Upper lobe of right lung (tissue), 1 donor: ENCODE results near the gene HS3ST1. TPM values are rescaled to one million over a fixed set of nuclear protein-coding genes. Genes with fewer than 3 reads are reported as not detected.

ENCODE experiments used
- ATAC-seq: fragments of 200-7000 bp; cut with Tn5 transposase; one replicate; pipeline ENCODE4 v1.9.1; 2020; ENCODE audit warnings: mild to moderate bottlenecking, moderate library complexity
- DNase-seq: peaks from one replicate; pipeline ENCODE4 v3.0.0-alpha.2; 2020
- H3K27ac ChIP-seq: fragments of 200-600 bp; one replicate; pipeline ENCODE4 v1.8.0; 2022
- H3K27me3 ChIP-seq: fragments of 200-600 bp; one replicate; pipeline ENCODE4 v1.8.0; 2022; ENCODE audit warnings: mild to moderate bottlenecking
- H3K36me3 ChIP-seq: fragments of 200-600 bp; one replicate; pipeline ENCODE4 v1.8.0; 2022
- H3K4me1 ChIP-seq: fragments of 200-600 bp; one replicate; pipeline ENCODE4 v1.8.0; 2022
- H3K4me3 ChIP-seq: fragments of 200-600 bp; one replicate; pipeline ENCODE4 v1.8.0; 2022; ENCODE audit warnings: mild to moderate bottlenecking
- H3K9me3 ChIP-seq: fragments of 200-600 bp; one replicate; pipeline ENCODE4 v1.8.0; 2022
- intact Hi-C: fragments of 100-400 bp; cut with DNase I; formaldehyde crosslinking; loops from one replicate; pipeline ENCODE4 v1.11.0; 2022
- long read RNA-seq: library from polyadenylated mRNA; unstranded; transcript quantifications from one replicate; pipeline ENCODE4 v2.0.0, GENCODE V29; 2021
- total RNA-seq: library from RNA; stranded (reverse); fragmentation: NEBNext Ultra II Directional; extraction: Animal tissue kit (Norgen Biotek cat#: 25700); gene quantifications from one replicate; pipeline ENCODE4 v1.2.1, GENCODE V29; 2021
- TF ChIP-seq, protein P1 (sequence below): fragments of 200-600 bp; IDR thresholded peaks from one replicate; pipeline ENCODE4 v1.8.0; 2022; ENCODE audit warnings: antibody characterized with exemption
- donor health status: DM: no; HTN: yes; CAD: no; lungs with severe emphysema.

HS3ST1 gene
- 1.5 TPM for total RNA-seq
- long read RNA-seq, full-length matches to known transcripts: 16 of 21 reads
- long read RNA-seq, partial matches to known transcripts: 0 of 21 reads
- long read RNA-seq, other reads (novel, unspliced or antisense): 5 of 21 reads

DNA sequence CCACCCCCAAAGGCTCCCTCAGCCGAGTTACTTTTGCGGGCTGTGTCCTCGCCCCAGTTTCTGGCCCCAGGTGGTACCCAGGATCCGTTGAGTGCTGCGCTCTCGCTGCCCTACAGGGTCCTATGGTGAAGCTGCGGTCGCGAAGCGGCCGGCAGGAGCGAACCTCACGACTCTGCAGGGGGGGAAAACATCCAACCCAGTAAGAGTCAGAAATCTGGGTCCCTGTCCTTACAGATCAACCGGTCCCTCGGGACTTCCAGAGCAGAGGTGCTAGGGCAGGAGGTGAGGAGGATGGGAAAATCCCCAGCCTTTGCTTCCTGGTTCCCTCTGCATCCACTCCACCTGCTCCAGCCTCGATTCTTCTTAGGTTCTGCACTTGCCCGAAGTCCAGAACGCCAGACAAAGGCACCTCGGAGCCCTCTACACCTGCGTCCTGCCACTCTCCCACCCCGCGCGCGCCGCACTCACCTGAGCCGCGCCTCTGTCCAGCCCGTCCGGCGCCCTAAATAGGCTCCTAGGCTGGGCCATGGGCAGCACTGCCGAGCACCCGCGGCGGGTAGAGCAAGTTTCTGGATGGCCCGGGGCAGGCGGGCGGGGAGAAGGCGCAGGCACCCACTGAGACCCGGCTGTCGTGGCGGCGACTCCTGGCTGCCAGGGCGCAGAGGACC, at the start of gene HS3ST1:
Gene HS3ST1 (minus strand): TSS at position 664 of the 668 bp plus-strand sequence. CDS start 28,889 bp downstream, outside the sequence.
- Histone ChIP-seq H3K4me3 (peak within 1 kb of the TSS; percentile 63), H3K27ac (peak within 1 kb of the TSS; percentile 58), H3K4me1 (peaks cover 9% of the 10 kb centered on the region), H3K27me3 (peaks cover 20% of the 10 kb centered on the region), H3K36me3 (no peaks in the 10 kb centered on the region), H3K9me3 (no peaks in the 10 kb centered on the region)
- intact Hi-C loops: no loop called here
- DNase-seq (no peak), ATAC-seq (peak; percentile 63)
- TF ChIP-seq, protein P1, sequence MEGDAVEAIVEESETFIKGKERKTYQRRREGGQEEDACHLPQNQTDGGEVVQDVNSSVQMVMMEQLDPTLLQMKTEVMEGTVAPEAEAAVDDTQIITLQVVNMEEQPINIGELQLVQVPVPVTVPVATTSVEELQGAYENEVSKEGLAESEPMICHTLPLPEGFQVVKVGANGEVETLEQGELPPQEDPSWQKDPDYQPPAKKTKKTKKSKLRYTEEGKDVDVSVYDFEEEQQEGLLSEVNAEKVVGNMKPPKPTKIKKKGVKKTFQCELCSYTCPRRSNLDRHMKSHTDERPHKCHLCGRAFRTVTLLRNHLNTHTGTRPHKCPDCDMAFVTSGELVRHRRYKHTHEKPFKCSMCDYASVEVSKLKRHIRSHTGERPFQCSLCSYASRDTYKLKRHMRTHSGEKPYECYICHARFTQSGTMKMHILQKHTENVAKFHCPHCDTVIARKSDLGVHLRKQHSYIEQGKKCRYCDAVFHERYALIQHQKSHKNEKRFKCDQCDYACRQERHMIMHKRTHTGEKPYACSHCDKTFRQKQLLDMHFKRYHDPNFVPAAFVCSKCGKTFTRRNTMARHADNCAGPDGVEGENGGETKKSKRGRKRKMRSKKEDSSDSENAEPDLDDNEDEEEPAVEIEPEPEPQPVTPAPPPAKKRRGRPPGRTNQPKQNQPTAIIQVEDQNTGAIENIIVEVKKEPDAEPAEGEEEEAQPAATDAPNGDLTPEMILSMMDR: no peak

DNA sequence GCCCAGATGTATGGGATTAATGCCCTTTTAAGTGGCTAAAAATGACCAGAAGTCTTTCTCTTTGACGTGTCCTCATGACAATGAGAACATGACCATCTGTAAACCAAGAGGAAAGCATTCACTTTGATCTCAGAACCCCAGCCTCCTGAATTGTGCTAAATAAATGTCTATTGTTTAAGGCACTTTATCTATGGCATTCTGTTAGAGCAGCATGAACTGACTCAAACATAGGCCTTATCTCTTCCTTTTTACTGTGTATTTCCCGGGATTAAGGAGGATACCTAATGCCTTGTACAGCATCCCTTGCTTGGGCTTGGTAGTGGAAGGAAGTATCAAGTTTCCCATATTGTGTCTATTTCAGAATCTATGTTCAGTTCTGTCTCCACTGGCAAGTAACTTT, 47.2 kb upstream of the HS3ST1 start:
- intact Hi-C loops: no loop called here
- DNase-seq (no peak), ATAC-seq (no peak)
- TF ChIP-seq, protein P1: no peak
- Histone ChIP-seq H3K9me3 (no peaks in the 10 kb centered on the region), H3K36me3 (no peaks in the 10 kb centered on the region), H3K4me1 (peaks cover 1% of the 10 kb centered on the region), H3K4me3 (no peak overlapping the region), H3K27me3 (no peaks in the 10 kb centered on the region), H3K27ac (no peak overlapping the region)

DNA sequence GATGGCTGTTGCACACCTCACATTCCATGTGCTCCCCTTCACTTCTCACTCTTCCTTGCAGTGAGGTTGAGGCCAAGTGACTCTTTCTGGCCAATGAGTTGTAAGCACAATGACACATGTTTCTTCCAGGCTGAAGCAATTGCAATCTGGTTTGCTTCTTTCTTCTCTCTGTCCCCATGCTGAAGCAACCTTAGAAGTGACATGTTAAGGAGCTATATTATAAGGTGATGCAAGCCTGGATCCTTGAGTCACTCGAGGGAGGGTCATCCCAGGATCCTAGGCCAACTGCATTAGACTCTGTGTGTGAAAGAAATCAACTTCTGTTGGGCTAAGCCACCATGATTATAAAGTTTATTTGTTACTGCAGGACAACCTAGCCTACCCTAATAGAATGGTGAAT, 45.5 kb upstream of the HS3ST1 start:
- DNase-seq (no peak), ATAC-seq (no peak)
- no peaks in the 10 kb centered on the region for H3K9me3 ChIP-seq
- intact Hi-C loops: no loop called here
- peaks cover 4% of the 10 kb centered on the region for H3K4me1 ChIP-seq
- no peak overlapping the region for H3K4me3 ChIP-seq
- no peaks in the 10 kb centered on the region for H3K36me3 ChIP-seq
- TF ChIP-seq, protein P1: no peak
- H3K27ac ChIP-seq: no peak overlapping the region
- no peaks in the 10 kb centered on the region for H3K27me3 ChIP-seq

DNA sequence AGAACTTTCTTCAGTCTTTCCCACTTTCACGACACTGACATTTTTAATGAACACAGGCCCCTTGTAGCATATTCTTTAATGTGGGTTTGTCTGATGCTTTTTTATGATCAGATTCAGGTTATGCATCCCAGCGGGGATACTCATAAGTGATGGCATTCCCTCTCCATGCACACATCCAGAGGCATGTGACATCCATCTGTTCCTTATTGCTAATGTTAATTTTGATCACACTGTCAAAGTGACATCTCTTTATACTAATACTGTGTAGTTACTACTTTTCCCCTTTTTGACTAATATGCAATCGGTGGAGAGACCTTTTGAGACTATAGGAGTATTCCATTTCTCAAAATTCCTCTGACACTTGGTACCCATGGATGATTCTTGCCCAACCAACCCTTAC, 43.8 kb upstream of the HS3ST1 start:
- no peaks in the 10 kb centered on the region for H3K27me3 ChIP-seq
- peaks cover 4% of the 10 kb centered on the region for H3K4me1 ChIP-seq
- intact Hi-C loops: no loop called here
- ATAC-seq (no peak), DNase-seq (no peak)
- H3K27ac ChIP-seq: no peak overlapping the region
- TF ChIP-seq, protein P1: no peak
- H3K9me3 ChIP-seq: no peaks in the 10 kb centered on the region
- H3K36me3 ChIP-seq: no peaks in the 10 kb centered on the region
- H3K4me3 ChIP-seq: no peak overlapping the region

DNA sequence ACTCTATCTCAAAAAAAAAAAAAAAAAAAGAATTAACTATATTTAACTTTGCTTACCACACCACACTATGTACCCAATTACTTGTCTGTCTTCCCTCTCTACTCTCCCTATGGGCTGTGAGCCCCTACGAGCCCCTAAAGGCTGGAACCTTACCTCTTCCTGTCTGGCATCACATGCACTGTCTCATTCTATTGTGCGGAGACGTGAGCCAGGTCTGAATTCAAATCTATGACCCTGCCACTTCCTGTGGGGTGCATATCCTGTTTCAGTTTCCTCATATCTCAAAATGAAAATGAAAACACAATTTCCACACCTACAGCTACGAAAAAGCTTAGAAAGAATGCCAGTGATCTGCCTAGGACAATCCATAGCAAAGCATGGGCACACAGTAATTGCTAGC, 42.9 kb upstream of the HS3ST1 start:
- DNase-seq (no peak), ATAC-seq (peak; percentile 87)
- Histone ChIP-seq H3K27me3 (no peaks in the 10 kb centered on the region), H3K9me3 (no peaks in the 10 kb centered on the region), H3K27ac (peak overlapping the region; percentile 60), H3K4me1 (peaks cover 4% of the 10 kb centered on the region), H3K4me3 (peak overlapping the region; percentile 30), H3K36me3 (no peaks in the 10 kb centered on the region)
- intact Hi-C loops: no loop called here
- TF ChIP-seq, protein P1: no peak
